Caco-2 (cell line): ENCODE results near the gene SLC22A4. TPM values are rescaled to one million over a fixed set of nuclear protein-coding genes. Genes with fewer than 3 reads are reported as not detected.

Experiments used
- BruUV-seq: library from RNA; stranded (reverse); fragments of 400-500 nt; replicated peaks from 2 replicates; lab custom pipeline; 2021; lab: Mats Ljungman, UMichigan
- CTCF ChIA-PET: fragments of 300-600 bp; sonication (Branson Sonifier 250); formaldehyde crosslinking; loops from one replicate; lab custom pipeline; 2022; ENCODE audit warnings: antibody characterized with exemption; lab: Charles Lee
- POLR2A ChIA-PET: fragments of 300-600 bp; sonication (Branson Sonifier 250); formaldehyde crosslinking; loops from one replicate; lab custom pipeline; 2022; ENCODE audit warnings: antibody characterized with exemption; lab: Charles Lee
- DNase-seq, 2 experiments: peaks; one replicate each; pipeline versions ENCODE4 v3.0.0 to v3.0.0-alpha.2; 2020 to 2022
- H3K27me3 ChIP-seq: replicated peaks from 2 replicates; pipeline ENCODE4 v1.6.0; 2011; ENCODE audit warnings: low read length; ENCODE audit not compliant: control insufficient read depth, insufficient read depth
- H3K36me3 ChIP-seq: 2 replicates; pipeline ENCODE4 v1.5.1; 2011; ENCODE audit warnings: low read length; ENCODE audit not compliant: control insufficient read depth, insufficient read depth
- H3K4me1 ChIP-seq: fragments of 250-450 bp; sonication (Bioruptor Pico); 2 replicates; pipeline ENCODE4 v1.5.1; 2020; ENCODE audit warnings: mild to moderate bottlenecking
- H3K4me3 ChIP-seq: 2 replicates; pipeline ENCODE4 v1.5.1; 2011; ENCODE audit warnings: low read depth, mild to moderate bottlenecking, control low read depth, low read length
- H3K9me3 ChIP-seq: fragments of 250-450 bp; sonication (Bioruptor Pico); 2 replicates; pipeline ENCODE4 v1.5.1; 2020; ENCODE audit warnings: mild to moderate bottlenecking, moderate library complexity
- H3K27ac Mint-ChIP-seq: one replicate; pipeline ENCODE4 v1.8.0; 2022; ENCODE audit warnings: mixed read lengths; ENCODE audit not compliant: unreplicated experiment
- H3K27me3 Mint-ChIP-seq: one replicate; pipeline ENCODE4 v1.8.0; 2022; ENCODE audit warnings: mixed read lengths; ENCODE audit not compliant: insufficient read depth, unreplicated experiment
- H3K36me3 Mint-ChIP-seq: one replicate; pipeline ENCODE4 v1.8.0; 2022; ENCODE audit warnings: mild to moderate bottlenecking, mixed read lengths; ENCODE audit not compliant: insufficient read depth, unreplicated experiment
- H3K4me1 Mint-ChIP-seq: one replicate; pipeline ENCODE4 v1.8.0; 2022; ENCODE audit warnings: low read depth, mixed read lengths; ENCODE audit not compliant: unreplicated experiment
- H3K4me3 Mint-ChIP-seq: one replicate; pipeline ENCODE4 v1.8.0; 2022; ENCODE audit warnings: mild to moderate bottlenecking, moderate library complexity, mixed read lengths; ENCODE audit not compliant: unreplicated experiment
- H3K9me3 Mint-ChIP-seq: one replicate; pipeline ENCODE4 v1.8.0; 2022; ENCODE audit warnings: mixed read lengths; ENCODE audit not compliant: unreplicated experiment
- intact Hi-C: fragments of 100-400 bp; cut with micrococcal nuclease; formaldehyde crosslinking; loops from one replicate; pipeline ENCODE4 v1.10.0; 2022; ENCODE audit not compliant: unreplicated experiment
- total RNA-seq: library from RNA; stranded (reverse); gene quantifications from 2 replicates; pipeline ENCODE4 v1.2.3, GENCODE V29; 2022
- TF ChIP-seq, protein P1 (sequence below), 2 experiments: fragments of 200-600 bp in 1 of 2; IDR thresholded peaks; 1 replicate in 1 of 2; 2 replicates in 1 of 2; pipeline versions ENCODE4 v1.5.1 to v1.8.0; 2011 to 2022; ENCODE audit warnings: antibody characterized with exemption in 1 of 2, control low read depth in 1 of 2, inconsistent platforms in 1 of 2, low read depth in 1 of 2, low read length in 1 of 2, mild to moderate bottlenecking in 1 of 2, moderate library complexity in 1 of 2; ENCODE audit not compliant: insufficient read depth in 1 of 2, severe bottlenecking in 1 of 2, unreplicated experiment in 1 of 2

SLC22A4 gene
- total RNA-seq, 1 experiment from 2014 or later = 1.5 TPM

DNA sequence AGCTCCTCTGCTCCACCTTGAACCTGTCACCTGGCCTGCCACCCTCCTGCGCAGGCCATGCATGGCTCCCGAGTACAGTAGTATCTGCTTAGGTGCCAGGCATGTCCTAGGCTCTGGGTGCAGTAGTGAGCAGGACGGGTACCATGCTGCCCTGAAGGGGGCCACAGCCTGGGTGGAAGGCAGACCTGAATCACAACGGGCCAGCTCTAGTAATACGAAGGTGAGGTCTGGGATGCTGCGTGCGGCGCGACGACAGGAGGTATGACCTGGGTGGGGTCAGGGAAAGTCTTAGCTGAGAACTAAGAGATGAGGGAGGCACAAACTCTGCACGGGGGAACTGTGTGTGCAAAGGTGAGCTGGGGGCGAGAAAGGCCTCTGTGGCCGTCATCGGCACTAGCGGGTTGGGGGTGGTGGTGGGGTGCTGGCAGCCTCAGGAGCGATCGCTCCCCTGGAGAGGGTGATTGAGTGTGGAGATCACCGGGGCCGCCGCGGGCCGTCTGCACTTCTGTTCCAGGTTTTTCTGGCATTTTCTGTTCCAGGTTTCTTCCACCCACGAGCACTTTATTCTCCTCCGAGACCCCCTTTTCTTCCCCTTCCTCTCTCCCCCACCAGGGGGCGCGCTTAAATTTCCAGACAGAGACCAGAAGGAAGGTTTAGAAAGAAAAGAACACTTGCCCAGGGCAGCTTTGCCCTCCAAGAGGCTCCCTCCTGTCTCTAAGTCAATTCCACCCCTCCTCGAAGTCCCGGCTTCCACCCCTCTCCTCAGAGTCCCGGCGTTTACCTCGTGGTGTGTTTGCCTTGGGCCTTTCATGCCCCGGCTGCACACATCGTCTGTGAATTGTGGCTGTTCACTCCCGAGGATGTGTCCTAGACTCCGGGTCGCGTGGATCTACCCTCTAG, 21.6 kb upstream of the SLC22A4 start:
- H3K9me3 Mint-ChIP-seq = no peaks in the 10 kb centered on the region
- no peaks in the 10 kb centered on the region for H3K27me3 Mint-ChIP-seq
- intact Hi-C loops = loop anchor here (1.0 to 5.0 kb wide), 5 partner anchors 35 to 115 kb away; no protein-coding TSS in a partner anchor
- H3K36me3 ChIP-seq = no peaks in the 10 kb centered on the region
- ChIA-PET POLR2A (interaction anchor here (0.6 to 1.4 kb wide), 2 partner anchors 21 to 165 kb away, joined by 3 to 6 read pairs; no protein-coding TSS in a partner anchor), CTCF (interaction anchor here (0.7 to 3.5 kb wide), 9 partner anchors 8 to 229 kb away, joined by 3 to 12 read pairs (median 3); partner anchors contain the start of gene SLC22A4)
- BruUV-seq = no TSS peak
- no peaks in the 10 kb centered on the region for H3K9me3 ChIP-seq
- H3K36me3 Mint-ChIP-seq = no peaks in the 10 kb centered on the region
- TF ChIP-seq, protein P1, sequence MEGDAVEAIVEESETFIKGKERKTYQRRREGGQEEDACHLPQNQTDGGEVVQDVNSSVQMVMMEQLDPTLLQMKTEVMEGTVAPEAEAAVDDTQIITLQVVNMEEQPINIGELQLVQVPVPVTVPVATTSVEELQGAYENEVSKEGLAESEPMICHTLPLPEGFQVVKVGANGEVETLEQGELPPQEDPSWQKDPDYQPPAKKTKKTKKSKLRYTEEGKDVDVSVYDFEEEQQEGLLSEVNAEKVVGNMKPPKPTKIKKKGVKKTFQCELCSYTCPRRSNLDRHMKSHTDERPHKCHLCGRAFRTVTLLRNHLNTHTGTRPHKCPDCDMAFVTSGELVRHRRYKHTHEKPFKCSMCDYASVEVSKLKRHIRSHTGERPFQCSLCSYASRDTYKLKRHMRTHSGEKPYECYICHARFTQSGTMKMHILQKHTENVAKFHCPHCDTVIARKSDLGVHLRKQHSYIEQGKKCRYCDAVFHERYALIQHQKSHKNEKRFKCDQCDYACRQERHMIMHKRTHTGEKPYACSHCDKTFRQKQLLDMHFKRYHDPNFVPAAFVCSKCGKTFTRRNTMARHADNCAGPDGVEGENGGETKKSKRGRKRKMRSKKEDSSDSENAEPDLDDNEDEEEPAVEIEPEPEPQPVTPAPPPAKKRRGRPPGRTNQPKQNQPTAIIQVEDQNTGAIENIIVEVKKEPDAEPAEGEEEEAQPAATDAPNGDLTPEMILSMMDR (IDR thresholded peaks at IDR 0.05; ENCODE audit: insufficient read depth in 1 of 2, low read depth in 1 of 2, low read length in 1 of 2, severe bottlenecking in 1 of 2, unreplicated experiment in 1 of 2) = peak; percentile 86 to 88
- no peak overlapping the region for H3K27ac Mint-ChIP-seq
- H3K4me3 ChIP-seq = no peak overlapping the region
- peak; percentile 81 to 86 for DNase-seq
- no peak overlapping the region for H3K4me3 Mint-ChIP-seq
- H3K4me1 Mint-ChIP-seq = peaks cover 32% of the 10 kb centered on the region
- H3K27me3 ChIP-seq = no peaks in the 10 kb centered on the region
- H3K4me1 ChIP-seq = peaks cover 30% of the 10 kb centered on the region

DNA sequence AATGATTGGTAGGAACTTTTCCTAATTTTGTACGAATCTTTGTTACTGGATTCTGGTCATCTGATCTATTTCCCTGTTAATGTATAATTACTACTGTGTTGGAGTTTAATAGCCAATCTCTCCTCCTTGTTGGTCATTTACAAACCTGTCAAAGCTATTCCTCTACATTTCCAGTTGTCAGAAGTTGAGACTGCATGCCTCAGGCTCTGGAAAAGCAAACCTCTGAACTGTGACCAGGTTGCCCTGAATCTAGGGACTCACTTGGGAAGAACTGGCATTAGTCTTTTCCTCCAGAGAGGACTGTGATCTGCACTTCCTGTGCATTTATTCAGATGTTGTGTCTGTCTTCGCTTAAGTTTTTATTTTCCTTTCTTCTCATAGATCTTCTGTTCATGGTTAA, 20.6 kb upstream of the SLC22A4 start:
- Histone ChIP-seq H3K9me3 (no peaks in the 10 kb centered on the region), H3K4me3 (no peak overlapping the region), H3K4me1 (peaks cover 39% of the 10 kb centered on the region), H3K27me3 (no peaks in the 10 kb centered on the region), H3K36me3 (no peaks in the 10 kb centered on the region)
- Mint-ChIP-seq H3K9me3 (no peaks in the 10 kb centered on the region), H3K4me1 (peaks cover 40% of the 10 kb centered on the region), H3K4me3 (no peak overlapping the region), H3K36me3 (no peaks in the 10 kb centered on the region), H3K27me3 (no peaks in the 10 kb centered on the region), H3K27ac (no peak overlapping the region)
- no TSS peak for BruUV-seq
- CTCF ChIA-PET = interaction anchor here (0.7 to 3.5 kb wide), 3 partner anchors 9 to 137 kb away, joined by 3 to 12 read pairs (median 3); partner anchors contain the start of gene SLC22A4
- TF ChIP-seq, protein P1 (IDR thresholded peaks at IDR 0.05; ENCODE audit: insufficient read depth in 1 of 2, low read depth in 1 of 2, low read length in 1 of 2, severe bottlenecking in 1 of 2, unreplicated experiment in 1 of 2) = no peak
- POLR2A ChIA-PET = no interaction called here
- peak in 1 of 2 experiments; percentile 12 for DNase-seq
- intact Hi-C loops = loop anchor here (2.0 to 5.0 kb wide), 3 partner anchors 36 to 114 kb away; no protein-coding TSS in a partner anchor

DNA sequence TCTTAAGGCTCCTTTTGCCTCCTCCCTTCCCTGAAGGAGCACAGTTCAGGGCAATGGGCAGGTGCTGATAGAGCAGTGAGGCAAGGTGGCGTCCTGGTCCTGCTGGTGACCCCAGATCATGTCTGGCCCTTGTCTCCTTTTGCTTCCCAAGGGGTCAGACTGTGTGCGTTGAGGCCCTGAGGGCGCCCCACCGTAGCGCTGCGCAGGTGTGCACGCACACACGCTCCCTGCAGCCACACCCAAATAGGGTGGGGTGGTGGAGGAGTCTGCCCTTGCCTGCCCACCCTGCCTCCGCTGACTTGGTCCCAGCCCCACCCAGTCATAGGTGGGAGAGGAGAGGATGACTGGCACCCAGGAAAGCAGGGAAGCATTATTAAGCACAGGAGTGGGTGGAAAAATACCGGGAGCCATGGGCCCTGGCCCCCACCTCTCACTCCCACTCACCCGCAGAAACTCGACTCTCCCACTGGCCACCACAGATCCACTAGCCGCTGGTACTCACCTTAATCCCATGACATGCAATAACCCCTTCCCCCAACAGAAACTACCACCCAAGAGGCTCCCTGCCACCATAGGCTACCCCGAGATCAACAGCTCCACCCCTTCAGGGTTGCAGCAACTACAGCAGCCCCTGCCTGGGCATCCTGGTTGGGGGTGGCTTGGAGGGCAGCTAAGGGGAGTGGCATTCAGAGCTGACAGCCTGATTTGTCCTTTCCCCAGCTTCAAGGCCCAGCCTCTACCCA, 20.0 kb upstream of the SLC22A4 start:
- Mint-ChIP-seq H3K9me3 (no peaks in the 10 kb centered on the region), H3K4me3 (no peak overlapping the region), H3K27ac (no peak overlapping the region), H3K36me3 (no peaks in the 10 kb centered on the region), H3K4me1 (peaks cover 44% of the 10 kb centered on the region), H3K27me3 (no peaks in the 10 kb centered on the region)
- CTCF ChIA-PET = interaction anchor here (1.2 to 3.5 kb wide), 3 partner anchors 19 to 136 kb away, joined by 3 to 12 read pairs (median 3); partner anchors contain the start of gene SLC22A4
- intact Hi-C loops = loop anchor here (5.0 kb wide), 2 partner anchors 37 to 113 kb away; no protein-coding TSS in a partner anchor
- no peaks in the 10 kb centered on the region for H3K27me3 ChIP-seq
- no TSS peak for BruUV-seq
- peak in 1 of 2 experiments; percentile 28 for DNase-seq
- H3K4me3 ChIP-seq = no peak overlapping the region
- TF ChIP-seq, protein P1 (IDR thresholded peaks at IDR 0.05; ENCODE audit: insufficient read depth in 1 of 2, low read depth in 1 of 2, low read length in 1 of 2, severe bottlenecking in 1 of 2, unreplicated experiment in 1 of 2) = no peak
- H3K9me3 ChIP-seq = no peaks in the 10 kb centered on the region
- POLR2A ChIA-PET = no interaction called here
- peaks cover 45% of the 10 kb centered on the region for H3K4me1 ChIP-seq
- H3K36me3 ChIP-seq = no peaks in the 10 kb centered on the region
